ENCODE results near the gene MBOAT2.

GRCh38 chr2:8984157-8984556 is 19.3 kb downstream of the MBOAT2 start:
- TF ChIP-seq CTCF (IDR thresholded peaks at IDR 0.05; ENCODE audit: low read depth, low read length) (no peak), EZH2phosphoT487 (IDR thresholded peaks at IDR 0.05; ENCODE audit: low read depth) (no peak)

Data from OCI-LY3 (cell line).